Measurements from ENCODE around the gene TIMP3.

Gene TIMP3

DNA sequence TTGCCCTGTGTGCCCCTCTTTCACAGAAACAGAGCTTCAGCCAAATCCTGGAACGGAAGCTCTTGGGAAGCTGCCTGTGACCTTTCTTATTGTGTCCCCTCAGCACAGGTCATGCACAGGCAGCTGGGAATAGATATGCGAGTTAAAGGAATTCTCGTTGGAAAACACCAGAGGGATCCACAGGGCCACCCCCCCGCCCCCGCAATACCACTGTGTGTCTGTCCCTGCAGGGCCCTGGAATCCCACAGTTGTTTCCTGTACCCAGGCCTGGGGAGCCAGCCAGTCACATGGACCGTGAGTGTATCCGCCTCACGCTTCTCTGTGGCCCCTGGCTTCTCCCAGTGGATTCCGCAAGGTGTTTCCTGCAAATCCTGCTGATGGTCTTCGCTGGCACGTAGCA, 29.0 kb downstream of the TIMP3 start:
- no peak for DNase-seq (ENCODE audit: low read depth)

DNA sequence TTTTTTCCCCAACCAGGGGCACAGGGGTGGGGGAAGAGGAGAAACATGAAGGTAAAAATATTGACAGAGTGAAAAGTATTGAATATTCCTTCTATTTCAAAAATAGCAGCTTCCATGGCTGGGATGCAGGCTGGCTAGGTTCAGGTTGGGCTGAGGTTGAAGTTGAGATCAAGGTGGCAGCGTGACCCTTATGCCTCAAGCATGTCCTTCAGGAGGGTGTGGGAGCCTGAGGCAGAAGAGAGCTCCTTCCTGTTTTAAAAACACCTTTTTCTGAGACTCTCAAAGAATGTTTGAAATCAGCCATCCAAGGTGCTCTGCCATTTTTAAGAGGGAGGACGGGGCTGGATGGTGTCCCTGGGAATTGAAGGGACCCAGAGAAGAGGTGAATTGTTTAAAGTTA, 29.5 kb downstream of the TIMP3 start:
- no peak for DNase-seq (ENCODE audit: low read depth)

DNA sequence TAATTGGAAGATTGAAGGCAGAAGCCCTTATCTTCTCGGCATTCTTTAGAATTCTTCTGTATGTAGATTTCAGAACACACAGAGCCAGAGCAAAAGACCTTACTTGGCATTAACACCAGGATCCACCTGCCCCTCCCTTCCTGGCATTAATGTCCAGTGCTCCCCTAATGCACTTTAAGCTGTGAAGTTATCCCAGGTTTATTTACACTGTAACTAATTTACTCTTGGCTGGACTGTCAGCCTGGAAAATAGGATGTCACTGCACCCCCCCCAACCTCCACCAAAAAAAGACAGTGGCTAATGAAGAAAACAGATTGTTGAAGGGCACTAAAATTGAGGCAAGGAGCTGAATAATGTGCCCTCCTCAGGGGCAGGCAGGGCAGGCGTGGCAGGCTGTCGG, 30.1 kb downstream of the TIMP3 start:
- no peak for DNase-seq (ENCODE audit: low read depth)

DNA sequence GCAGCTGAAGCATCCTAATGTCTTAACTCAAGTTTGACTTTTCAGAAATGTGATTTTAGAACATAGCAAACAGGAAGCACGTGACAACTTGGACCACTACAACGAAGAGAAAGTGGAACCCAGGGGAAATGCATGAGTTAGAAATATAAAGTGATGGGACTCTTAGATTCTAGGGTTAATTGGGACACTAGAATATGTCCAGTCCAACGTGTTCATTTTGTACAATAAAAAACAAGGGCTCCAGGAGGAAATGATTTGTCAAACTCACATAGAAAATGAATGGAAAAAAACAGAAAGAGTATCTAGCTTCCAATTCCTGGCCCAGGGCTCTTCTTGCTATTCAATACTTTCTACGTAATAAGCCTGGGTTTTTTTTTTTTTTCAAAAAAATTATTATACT, 30.7 kb downstream of the TIMP3 start:
- DNase-seq (ENCODE audit: low read depth) = no peak

DNA sequence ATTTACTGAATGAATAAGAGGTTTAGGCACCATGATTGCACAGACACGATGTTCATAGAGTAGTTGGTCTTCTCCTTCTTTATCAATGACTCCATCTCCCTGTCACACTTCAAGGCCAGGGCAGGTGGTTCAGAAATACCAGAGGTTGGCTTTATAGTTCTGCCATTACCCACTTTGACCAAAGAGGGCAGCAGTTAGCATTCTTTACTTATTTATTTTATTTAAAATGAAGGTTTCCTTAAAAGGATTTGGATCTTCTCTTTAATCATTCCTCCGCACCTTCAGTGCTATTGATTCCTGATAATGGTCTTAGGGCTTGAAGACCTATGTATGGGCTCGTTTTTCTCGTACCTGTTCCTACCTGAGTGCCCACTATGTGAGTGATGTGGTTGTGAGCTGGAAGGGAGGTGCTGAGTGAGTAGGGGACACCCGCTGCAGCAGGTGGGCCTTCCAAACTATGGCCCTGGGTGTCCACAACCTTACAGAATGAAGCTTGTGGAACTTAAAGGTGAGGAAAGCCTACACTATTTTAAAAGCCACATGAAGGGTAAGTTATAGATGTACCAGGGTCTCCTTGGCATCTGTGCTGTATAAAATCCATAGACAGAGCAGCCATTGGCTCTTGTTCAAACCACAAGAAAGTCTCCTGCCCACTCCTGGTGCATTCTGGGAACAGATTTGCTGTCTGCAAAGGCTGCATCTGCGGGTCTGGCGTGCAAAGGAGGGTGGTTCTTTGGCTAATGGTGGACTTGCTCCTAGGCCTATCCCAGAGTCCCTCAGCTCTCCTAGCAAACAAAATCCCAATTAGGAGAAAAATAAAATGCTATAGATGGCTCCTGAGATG, 35.0 kb downstream of the TIMP3 start:
- no peak for DNase-seq (ENCODE audit: low read depth)

DNA sequence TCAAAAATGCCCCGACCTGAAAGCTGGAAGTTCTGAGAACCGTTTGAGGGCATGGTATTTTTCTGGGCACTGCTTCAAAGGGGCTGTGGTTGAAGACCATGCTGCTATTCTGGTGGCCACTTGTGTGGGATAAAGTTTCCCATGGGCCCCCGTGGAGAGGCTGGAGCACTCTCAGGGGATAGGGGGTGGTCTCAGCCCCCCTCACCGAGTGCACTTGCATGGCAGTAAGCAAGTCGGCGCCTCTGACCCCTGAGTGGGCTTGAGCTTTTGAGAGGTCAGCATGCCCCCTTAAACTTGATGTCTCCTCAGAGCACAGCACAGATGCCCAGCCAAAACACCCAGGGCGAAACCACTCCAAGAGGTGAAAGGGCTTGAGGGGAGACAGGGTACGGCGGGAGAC, 35.6 kb downstream of the TIMP3 start:
- no peak for DNase-seq (ENCODE audit: low read depth)

DNA sequence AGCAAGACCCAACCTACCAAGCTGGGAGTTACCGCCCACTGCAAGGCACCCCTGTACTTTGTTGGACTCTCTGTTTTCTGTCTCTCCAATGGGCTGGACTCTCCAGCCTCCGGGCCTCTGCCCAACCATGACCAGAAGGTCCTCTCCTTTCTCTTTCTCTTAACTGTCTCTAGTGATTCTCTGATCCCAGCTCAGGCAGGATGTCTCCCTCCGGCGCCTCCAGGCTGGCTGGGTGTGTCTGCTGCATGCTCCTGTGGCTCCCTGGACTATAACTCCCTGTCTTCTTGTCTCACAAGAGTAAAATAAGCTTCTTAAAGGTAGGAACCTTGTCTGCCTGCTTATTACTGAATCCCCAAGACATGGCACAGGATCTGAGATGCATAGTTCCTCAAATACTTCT, 36.3 kb downstream of the TIMP3 start:
- DNase-seq (ENCODE audit: low read depth) = no peak

DNA sequence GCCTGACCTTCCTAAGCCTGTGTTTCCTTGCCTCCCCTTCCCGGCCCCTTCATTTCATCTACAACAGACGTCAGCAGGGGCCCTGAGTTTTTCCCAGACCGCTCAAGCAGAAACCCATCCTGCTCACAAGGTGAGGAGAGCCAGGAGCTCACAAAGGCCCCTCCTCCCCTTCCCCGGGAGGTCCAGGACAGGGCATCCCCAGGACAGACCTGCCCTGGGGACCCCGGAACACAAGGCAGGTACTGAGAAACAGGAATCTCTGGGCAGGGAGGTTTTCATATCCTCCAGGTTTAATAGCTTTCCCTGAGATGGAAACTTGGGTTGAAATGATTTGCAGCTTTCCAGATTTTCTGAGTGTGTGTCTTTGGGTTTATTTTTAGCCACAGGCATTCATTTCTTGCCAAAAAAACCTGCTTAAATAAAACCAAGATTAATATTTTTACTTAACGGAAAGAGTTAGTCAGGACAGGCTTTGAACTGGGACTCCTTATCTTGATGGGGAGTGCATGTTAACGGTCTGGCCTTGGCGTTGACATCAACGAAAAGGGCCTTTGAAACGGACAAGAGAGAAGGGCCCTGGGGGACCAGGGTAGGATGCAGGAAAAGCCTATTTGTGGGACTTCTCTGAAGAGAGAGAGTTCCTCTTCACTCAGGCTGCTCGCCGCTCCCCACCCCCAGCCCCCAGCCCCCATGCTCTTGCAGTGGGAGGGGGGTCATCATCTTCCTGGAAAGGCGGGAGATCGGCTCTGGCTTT, 38.5 kb downstream of the TIMP3 start:
- DNase-seq (ENCODE audit: low read depth) = peak; percentile 18

DNA sequence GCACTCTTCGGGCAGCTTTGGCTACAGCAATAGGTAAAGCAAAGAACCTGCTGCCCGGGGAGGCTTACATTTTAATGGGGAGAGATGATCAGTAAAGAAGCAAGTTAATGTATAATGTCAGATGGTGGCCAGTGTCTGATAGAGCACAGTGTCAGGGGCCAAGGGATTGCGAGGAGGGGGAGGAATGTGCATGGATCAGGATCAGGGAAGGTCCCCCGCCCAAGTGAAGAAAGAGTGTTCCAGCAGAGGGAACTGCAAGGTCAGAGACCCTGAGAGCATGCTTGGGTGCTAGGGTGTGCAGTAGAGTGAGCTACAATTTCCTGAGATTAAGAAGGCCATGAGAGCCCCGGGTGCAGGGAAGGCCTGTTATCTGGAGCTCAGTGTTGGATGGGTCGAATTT, 39.7 kb downstream of the TIMP3 start:
- DNase-seq (ENCODE audit: low read depth) = no peak

DNA sequence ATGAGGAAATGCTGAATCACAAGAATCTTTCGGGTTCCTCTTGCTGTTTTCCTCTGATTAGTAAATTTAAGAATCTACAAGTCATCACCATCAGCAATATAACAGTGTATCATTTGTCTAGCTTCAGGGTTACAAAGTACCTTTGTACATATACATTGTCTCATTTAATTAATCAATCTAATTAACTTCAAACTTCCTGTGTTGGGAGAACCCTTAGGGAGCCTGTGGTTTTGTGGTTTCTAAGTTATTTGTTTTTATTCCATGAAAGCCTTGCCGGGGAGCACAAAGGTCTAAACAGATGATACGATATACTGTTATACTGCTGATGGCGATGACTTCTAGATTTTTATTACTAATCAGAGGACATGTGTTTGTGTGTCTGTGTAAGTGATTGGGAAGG, 41.0 kb downstream of the TIMP3 start:
- DNase-seq (ENCODE audit: low read depth) = no peak

DNA sequence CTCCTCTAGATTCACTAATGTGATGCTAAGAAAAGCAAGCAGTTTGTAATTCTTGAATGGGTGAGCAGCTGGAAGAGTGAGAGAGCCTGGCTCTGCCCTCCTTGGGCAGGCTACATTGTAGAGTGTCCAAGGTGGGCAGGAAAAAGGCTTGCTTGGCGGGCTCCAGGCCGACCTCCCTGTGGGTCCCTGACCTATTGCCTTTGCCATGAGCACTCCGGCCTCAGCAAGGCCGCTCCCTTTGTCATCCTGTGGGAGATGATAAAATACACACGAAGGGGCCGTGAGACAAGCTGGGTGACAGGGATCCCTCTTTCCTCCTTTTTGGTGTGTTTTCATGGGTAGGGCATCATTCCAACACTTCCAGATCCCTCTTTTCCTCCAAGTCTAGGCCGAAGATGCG, 41.8 kb downstream of the TIMP3 start:
- DNase-seq (ENCODE audit: low read depth) = no peak

DNA sequence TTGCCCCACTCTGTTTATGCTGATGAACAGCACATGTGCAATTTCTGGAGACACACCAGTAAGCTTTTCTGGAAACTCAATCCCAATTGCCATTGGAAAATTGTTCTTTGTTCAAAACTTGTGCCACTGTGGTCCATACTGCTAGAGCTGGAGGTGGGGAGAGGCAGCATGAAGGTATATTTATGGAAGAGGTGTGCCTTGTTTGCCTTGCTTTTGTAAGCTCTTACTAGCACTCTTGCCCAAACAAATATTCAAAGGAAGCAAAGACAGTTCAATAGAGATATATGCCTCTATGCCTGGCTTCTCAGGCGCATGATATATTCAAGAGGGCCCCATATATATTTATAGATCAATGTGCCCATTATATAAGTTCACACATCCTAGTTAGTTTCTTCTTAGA, 42.7 kb downstream of the TIMP3 start:
- DNase-seq (ENCODE audit: low read depth) = no peak

DNA sequence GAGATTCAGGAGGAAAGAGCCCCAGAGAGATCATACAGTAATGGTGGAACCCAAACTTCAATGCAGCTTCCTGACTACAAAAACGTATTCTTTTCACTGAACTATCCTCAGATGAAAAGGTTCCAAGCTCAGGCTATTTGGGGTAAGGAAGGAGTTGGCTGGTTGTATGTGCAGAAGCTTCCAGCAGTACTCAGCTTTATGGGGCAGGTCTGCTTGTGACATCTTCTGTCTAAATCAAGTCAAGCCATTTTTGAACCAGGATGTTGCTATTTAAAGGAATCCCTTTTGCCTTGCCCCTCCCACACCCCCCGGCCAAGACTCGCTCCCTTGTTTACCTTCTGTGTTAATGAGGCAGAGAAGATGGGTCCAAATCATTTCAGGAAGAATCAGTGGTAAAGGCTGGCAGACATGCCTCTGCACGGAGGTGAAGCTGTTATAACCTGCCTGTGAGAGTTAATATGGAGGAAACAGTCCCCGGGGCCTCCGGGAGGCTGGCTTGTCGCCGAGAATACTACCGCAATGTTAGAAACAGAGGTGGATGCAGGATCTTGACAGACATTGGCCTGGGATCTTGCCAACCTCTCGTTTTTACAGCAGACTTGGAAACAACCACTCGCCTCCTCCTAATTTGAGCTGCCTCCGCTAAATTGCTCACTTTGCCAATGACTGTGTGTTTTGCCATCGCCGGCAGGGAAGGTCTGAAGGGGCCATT, 45.4 kb downstream of the TIMP3 start:
- no peak for DNase-seq (ENCODE audit: low read depth)

DNA sequence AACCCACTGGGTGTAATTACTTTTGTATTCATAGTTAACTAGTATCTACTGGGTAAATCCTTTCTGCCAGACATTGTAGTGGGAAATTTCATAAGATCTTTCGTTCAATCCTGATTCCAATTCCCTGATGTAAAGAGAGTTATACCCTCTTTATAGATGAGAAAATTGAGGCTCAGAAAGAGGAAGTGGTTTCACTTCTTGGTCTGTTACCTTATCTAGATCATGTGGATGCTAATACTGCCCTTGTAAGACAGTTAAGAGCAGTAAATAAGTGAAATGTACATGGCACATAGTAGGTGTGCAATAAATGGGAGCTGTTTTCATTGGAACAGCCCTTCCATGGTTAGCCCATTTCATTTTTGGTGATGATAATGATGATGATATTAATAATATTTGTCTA, 46.7 kb downstream of the TIMP3 start:
- no peak for DNase-seq (ENCODE audit: low read depth)

DNA sequence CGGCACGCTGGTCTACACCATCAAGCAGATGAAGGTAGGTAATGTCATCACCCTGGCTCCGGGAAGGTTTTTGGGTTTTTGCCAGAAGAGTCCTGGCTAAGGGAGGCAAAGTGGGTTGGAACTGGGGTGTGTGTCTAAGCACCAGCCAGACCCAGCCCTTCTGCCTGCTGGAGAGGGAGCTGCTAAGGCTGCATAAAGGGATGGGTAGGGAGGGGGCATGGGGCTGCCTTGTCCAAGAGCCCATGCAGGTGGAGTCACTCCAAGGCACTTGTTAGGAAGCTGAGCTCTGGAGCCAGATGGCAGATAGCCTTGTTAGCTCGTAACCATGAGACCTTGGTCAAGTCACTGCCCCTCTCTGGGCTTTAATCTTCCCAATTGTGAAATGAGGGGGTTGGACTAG, 48.0 kb downstream of the TIMP3 start:
- no peak for DNase-seq (ENCODE audit: low read depth)

DNA sequence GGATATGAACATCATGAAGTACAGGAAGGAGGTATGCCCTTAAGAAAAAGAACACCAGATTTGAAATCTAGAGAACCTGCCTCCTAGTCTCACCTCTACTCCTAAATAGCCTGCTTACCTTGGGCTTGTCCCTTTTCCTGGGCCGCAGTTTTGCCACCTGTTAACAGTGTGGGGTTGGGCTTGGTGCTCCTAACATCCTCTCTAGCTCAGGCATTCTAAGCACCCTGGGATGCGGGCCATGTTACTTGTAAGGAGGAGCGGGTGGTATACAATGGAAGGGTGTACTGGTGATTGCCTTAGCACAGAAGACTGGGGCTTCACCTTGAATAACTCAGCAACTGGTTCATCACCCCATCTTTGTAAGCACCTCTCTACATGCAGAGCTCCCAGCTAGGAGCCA, 48.7 kb downstream of the TIMP3 start:
- DNase-seq (ENCODE audit: low read depth) = no peak

DNA sequence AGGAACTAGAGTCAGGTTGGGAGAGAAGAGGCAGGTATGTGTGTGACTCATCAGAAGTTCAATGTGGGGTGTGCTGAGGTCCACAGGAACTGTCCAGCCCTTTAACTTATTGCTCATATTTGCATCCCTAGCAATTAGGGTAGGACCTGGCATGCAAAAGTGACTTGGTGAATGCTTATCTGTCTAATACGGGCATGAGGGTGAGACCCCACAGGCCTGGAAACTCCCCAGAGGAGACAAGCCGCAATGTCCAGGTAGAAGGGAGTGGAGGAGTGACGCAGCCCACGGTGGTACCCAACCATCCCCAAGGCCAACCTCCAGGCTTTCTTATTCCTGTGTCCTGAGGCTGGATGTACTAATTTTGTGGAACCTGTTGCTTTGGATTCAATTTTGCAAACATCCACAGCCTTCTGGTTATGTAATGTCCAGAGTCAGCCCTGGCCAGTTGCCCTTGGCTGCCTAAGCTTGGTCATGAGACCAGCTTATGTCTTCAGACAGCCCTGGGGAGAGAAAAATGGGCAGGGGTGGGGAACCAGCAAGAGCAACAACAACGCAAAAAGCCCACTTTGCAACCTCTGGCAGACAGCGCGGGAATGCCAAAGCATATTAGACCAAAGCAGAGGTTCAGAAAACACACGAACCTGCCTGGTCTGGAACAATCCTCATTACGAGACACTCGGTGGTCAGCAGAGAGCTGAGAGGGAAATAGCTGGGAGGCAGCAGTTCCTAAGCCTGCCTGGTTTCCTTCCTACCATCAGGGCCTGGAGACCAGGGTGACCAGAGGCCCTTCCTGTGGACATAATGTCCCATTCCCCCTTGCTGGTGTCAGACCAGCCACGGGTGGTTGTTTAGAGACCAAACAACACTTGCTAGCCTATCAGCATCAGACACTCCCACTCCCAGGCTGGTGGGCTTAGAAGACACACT, 49.3 kb downstream of the TIMP3 start:
- DNase-seq (ENCODE audit: low read depth) = no peak

DNA sequence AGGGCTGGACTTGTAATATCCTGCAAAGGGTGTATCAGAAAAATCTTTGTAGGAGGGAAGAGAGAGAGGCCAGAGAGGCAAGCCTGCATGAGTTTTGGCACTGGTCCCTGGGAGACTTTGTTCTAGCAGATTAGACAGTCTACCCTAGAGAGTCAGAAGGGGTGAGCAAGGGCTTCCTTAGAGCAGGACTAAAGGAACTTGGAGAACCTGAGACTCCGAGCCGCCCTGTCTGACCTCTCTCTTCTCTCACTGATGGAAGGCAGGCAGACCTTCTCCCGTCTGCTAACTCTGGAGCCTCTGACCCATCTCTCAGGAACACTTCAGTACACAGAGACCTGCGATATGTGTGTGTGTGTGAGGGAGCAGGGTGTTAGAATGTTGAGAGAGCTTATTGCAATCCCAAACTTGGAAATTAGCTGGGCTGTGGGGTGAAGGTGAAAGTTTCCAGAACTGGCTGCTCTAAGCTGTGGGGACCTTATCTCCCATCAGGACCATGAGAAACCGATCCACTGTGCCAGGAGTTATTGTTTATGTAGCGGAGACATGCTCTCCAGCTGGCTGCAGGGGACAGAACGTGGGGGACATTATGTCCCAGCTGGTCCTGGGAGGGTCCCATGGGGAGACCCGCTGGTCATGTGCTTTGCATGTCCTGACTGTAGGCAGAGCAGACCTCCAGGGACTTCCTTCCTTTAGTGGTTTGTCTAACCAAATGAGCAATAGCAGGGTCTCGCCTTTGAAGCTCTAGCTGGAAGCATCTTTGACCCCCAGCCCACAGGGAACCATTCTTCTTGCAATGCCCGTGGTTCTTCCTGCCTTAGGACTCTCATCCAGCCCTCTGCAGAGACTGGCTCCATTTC, 51.1 kb downstream of the TIMP3 start:
- DNase-seq (ENCODE audit: low read depth) = no peak

DNA sequence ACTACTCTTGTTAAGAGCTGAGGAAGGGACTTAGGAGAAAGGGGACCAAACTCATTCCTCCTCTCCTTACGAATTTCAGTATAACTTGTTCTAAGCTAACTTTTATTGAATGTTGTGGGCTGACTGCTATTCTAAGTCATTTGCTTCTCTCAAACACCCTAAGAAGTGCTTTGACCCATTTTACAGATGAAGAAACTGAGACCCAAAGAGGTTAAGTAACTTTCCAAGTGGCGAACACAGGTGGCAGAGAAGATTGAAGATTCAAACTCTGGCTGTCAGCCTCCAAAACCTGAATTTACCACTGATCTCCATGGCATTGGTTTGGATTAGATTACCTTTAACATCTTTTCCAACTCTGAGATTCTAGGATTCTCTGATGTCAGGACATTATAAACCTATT, 52.2 kb downstream of the TIMP3 start:
- no peak for DNase-seq (ENCODE audit: low read depth)

DNA sequence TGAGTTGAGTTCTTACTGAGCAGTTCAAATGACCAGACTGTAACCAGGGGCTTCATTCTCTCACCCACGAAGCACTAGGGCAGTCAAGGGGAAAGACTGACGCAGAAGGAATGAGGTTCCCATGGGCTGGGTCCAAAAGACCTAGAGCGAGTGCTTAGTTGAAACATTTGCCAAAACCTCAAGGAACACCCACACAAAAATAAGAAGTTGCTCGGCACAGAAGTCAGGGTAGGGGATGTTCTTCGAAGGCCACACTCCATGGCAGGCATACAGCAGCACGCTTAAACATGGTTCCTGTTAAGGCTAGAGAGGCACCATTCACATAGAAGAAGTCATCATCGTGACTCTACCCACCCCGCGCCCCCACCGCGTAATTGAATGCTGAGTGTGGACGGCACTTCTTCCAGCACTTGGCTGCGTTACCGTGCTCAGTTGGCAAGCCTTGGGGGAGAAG, 52.9 kb downstream of the TIMP3 start:
- no peak for DNase-seq (ENCODE audit: low read depth)
